OCI-LY7 (cell line): Measurements from ENCODE around the gene CDC5L.

Experiments
- EZH2phosphoT487 ChIP-seq: fragments of 200-600 bp; sonication (generic); IDR thresholded peaks from 2 replicates; pipeline ENCODE4 v1.6.1; 2018; ENCODE audit warnings: low read depth, borderline replicate concordance, mild to moderate bottlenecking, mixed run types, antibody characterized with exemption, low read length, moderate library complexity, mixed read lengths
- TF ChIP-seq, protein P1 (sequence below): fragments of 200-600 bp; sonication (generic); conservative IDR thresholded peaks from 2 replicates; pipeline ENCODE4 v1.5.1; 2014; ENCODE audit warnings: mild to moderate bottlenecking, antibody characterized with exemption, low read length, moderate library complexity, mixed read lengths

DNA sequence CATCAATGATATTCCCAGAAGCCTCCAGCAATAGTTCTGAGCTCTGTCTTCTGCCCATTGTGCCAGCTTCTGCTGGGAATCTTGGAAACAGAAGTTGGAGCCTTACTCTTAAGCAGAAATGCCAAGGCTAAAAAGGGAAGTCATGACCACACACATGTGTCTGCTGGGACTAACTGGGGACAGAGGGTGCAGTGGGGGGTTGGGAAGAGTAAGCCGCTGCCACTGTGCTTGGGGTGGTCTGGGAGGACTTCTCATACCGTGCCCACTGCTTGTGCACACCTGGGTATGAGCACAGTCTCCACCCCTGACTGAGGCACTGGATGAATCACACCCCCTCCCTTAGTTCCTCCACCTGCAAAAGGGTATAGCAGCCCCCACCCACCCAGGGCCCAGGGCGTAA is 90.7 kb downstream of the CDC5L start:
- TF ChIP-seq, protein P1, sequence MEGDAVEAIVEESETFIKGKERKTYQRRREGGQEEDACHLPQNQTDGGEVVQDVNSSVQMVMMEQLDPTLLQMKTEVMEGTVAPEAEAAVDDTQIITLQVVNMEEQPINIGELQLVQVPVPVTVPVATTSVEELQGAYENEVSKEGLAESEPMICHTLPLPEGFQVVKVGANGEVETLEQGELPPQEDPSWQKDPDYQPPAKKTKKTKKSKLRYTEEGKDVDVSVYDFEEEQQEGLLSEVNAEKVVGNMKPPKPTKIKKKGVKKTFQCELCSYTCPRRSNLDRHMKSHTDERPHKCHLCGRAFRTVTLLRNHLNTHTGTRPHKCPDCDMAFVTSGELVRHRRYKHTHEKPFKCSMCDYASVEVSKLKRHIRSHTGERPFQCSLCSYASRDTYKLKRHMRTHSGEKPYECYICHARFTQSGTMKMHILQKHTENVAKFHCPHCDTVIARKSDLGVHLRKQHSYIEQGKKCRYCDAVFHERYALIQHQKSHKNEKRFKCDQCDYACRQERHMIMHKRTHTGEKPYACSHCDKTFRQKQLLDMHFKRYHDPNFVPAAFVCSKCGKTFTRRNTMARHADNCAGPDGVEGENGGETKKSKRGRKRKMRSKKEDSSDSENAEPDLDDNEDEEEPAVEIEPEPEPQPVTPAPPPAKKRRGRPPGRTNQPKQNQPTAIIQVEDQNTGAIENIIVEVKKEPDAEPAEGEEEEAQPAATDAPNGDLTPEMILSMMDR = no peak
- TF ChIP-seq EZH2phosphoT487 = no peak
